Activated CD4-positive, alpha-beta T cell treated with anti-CD3 and anti-CD28 coated beads for 36 hours (primary cell): ENCODE data around the gene BABAM2. TPM values are rescaled to one million over a fixed set of nuclear protein-coding genes. Genes with fewer than 3 reads are reported as not detected.
"Not testable (repeated sequence)": the region's sequence is repeated elsewhere in the genome, so short reads cannot be mapped to it uniquely, and the experiment has no call there.

Source experiments
- ATAC-seq: fragments of 200-7000 bp; cut with Tn5 transposase; one replicate; pipeline ENCODE4 v1.10.0; 2021; ENCODE audit warnings: mild to moderate bottlenecking, moderate library complexity
- CTCF ChIA-PET: fragments of 350-600 bp; sonication (Branson Sonifier 250); formaldehyde crosslinking; loops from one replicate; lab custom pipeline; 2021; ENCODE audit warnings: antibody characterized with exemption; lab: Charles Lee
- POLR2A ChIA-PET: fragments of 350-600 bp; sonication (Branson Sonifier 250); formaldehyde crosslinking; loops from one replicate; lab custom pipeline; 2021; ENCODE audit warnings: antibody characterized with exemption, inconsistent platforms; lab: Charles Lee
- DNase-seq: peaks from one replicate; pipeline ENCODE4 v3.0.0-alpha.2; 2020
- H3K27ac Mint-ChIP-seq: one replicate; pipeline ENCODE4 v1.8.0; 2021; ENCODE audit warnings: mixed read lengths
- H3K27me3 Mint-ChIP-seq: one replicate; pipeline ENCODE4 v1.8.0; 2021; ENCODE audit warnings: mixed read lengths
- H3K36me3 Mint-ChIP-seq: one replicate; pipeline ENCODE4 v1.8.0; 2021; ENCODE audit warnings: low read depth, mixed read lengths
- H3K4me1 Mint-ChIP-seq: one replicate; pipeline ENCODE4 v1.8.0; 2021; ENCODE audit warnings: mixed read lengths
- H3K4me3 Mint-ChIP-seq: one replicate; pipeline ENCODE4 v1.8.0; 2021; ENCODE audit warnings: mild to moderate bottlenecking, moderate library complexity, mixed read lengths
- H3K9me3 Mint-ChIP-seq: one replicate; pipeline ENCODE4 v1.8.0; 2021; ENCODE audit warnings: low read depth, mixed read lengths
- intact Hi-C, 2 experiments: fragments of 100-400 bp; cut with DNase I in 1 of 2; cut with micrococcal nuclease in 1 of 2; formaldehyde crosslinking; loops; one replicate each; pipeline versions ENCODE4 v1.14.2 to v1.15.1; 2022 to 2024; cut with DNase I, micrococcal nuclease
- total RNA-seq, 2 experiments: library from RNA; stranded (reverse); gene quantifications; one replicate each; pipeline ENCODE4 v1.2.3, GENCODE V29; 2021

The BABAM2 gene
- total RNA-seq, 2 experiments from 2014 or later: 58.4 to 81.1 TPM

GRCh38 chr2:28322051-28322450 is 431.5 kb downstream of the BABAM2 start:
- POLR2A ChIA-PET: no interaction called here
- DNase-seq: no peak
- no peaks in the 10 kb centered on the region for H3K9me3 Mint-ChIP-seq
- no peak overlapping the region for H3K27ac Mint-ChIP-seq
- intact Hi-C loops: no loop called here
- no peaks in the 10 kb centered on the region for H3K36me3 Mint-ChIP-seq
- CTCF ChIA-PET: no interaction called here
- no peaks in the 10 kb centered on the region for H3K27me3 Mint-ChIP-seq
- ATAC-seq: no peak
- no peak overlapping the region for H3K4me3 Mint-ChIP-seq
- H3K4me1 Mint-ChIP-seq: peaks cover 12% of the 10 kb centered on the region

GRCh38 chr2:28322456-28322855 is 431.9 kb downstream of the BABAM2 start:
- intact Hi-C loops: no loop called here
- DNase-seq: no peak
- H3K4me3 Mint-ChIP-seq: no peak overlapping the region
- no peaks in the 10 kb centered on the region for H3K9me3 Mint-ChIP-seq
- no peak overlapping the region for H3K27ac Mint-ChIP-seq
- no peaks in the 10 kb centered on the region for H3K36me3 Mint-ChIP-seq
- H3K4me1 Mint-ChIP-seq: peaks cover 12% of the 10 kb centered on the region
- ChIA-PET POLR2A (no interaction called here), CTCF (no interaction called here)
- ATAC-seq: no peak
- no peaks in the 10 kb centered on the region for H3K27me3 Mint-ChIP-seq

- no peak for DNase-seq
- ATAC-seq: no peak
- Mint-ChIP-seq H3K27me3 (no peaks in the 10 kb centered on the region), H3K27ac (no peak overlapping the region), H3K36me3 (no peaks in the 10 kb centered on the region), H3K4me3 (no peak overlapping the region), H3K4me1 (peaks cover 15% of the 10 kb centered on the region), H3K9me3 (no peaks in the 10 kb centered on the region)
- ChIA-PET POLR2A (no interaction called here), CTCF (no interaction called here)
- intact Hi-C loops: no loop called here
Observed at GRCh38 chr2:28322981-28323396, 432.5 kb downstream of the BABAM2 start.

GRCh38 chr2:28325173-28325566 is 434.6 kb downstream of the BABAM2 start:
- POLR2A ChIA-PET: no interaction called here
- no peaks in the 10 kb centered on the region for H3K9me3 Mint-ChIP-seq
- H3K4me1 Mint-ChIP-seq: peaks cover 18% of the 10 kb centered on the region
- DNase-seq (no peak), ATAC-seq (no peak)
- intact Hi-C loops: no loop called here
- H3K4me3 Mint-ChIP-seq: no peak overlapping the region
- H3K27me3 Mint-ChIP-seq: no peaks in the 10 kb centered on the region
- CTCF ChIA-PET: interaction anchor here (0.5 kb wide), 1 partner anchor 381 kb away, joined by 5 read pairs; no protein-coding TSS in a partner anchor
- H3K27ac Mint-ChIP-seq: no peak overlapping the region
- H3K36me3 Mint-ChIP-seq: peaks cover 4% of the 10 kb centered on the region

DNA sequence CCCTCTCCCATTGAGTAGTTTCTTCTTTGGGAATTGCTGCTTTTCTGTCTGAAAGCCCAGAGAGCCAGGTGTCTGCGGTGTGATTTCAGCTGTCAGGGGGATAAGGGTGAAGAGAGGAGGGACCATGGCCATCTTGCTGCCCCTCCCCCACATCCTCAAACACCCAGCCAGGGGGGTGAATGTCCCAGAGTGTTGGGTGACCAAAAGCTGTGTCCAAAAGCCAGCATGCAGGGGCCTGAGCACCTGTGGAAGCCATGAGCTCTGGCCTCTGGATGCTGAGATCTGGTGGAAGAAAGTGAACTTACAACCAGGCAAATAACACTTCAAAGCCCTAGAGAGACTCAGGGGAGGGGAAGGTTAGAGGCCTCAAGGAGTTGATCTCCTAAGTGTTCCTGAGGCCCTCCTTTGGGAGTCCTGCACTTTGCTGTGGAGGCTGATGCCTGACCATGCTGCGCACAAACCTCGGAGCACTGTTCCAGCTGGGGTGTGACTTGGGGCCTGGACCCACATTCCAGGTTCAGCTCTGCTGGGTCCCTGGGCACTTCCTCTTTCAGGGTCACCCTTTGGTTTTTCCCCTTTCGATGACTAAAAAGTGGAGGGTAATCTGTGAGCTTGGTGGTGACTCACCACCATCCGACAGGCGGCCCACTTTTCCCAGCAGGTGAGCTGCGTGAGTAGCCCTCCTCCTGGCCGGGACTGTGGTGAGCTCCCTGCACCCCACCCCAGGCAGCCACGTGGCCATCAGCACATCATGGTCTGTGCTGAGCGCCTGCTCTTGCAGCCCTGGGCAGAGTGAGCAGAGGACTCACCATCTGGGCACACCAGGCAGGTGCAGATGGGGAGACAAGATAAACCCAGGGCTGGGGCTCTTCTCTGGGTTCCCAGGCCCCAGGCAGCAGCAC is 435.3 kb downstream of the BABAM2 start:
- ChIA-PET CTCF (interaction anchor here (0.5 to 0.6 kb wide), 2 partner anchors 134 to 381 kb away, joined by 3 to 5 read pairs; no protein-coding TSS in a partner anchor), POLR2A (no interaction called here)
- H3K36me3 Mint-ChIP-seq: peaks cover 4% of the 10 kb centered on the region
- DNase-seq (peak; percentile 41), ATAC-seq (peak; percentile 63)
- H3K4me1 Mint-ChIP-seq: peaks cover 18% of the 10 kb centered on the region
- H3K4me3 Mint-ChIP-seq: no peak overlapping the region
- no peaks in the 10 kb centered on the region for H3K27me3 Mint-ChIP-seq
- H3K27ac Mint-ChIP-seq: no peak overlapping the region
- no peaks in the 10 kb centered on the region for H3K9me3 Mint-ChIP-seq
- intact Hi-C loops: no loop called here

GRCh38 chr2:28326469-28326805 is 435.9 kb downstream of the BABAM2 start:
- intact Hi-C loops: no loop called here
- Mint-ChIP-seq H3K9me3 (no peaks in the 10 kb centered on the region), H3K4me3 (no peak overlapping the region), H3K27ac (no peak overlapping the region), H3K4me1 (peaks cover 18% of the 10 kb centered on the region), H3K36me3 (peaks cover 7% of the 10 kb centered on the region), H3K27me3 (no peaks in the 10 kb centered on the region)
- CTCF ChIA-PET: no interaction called here
- DNase-seq (no peak), ATAC-seq (no peak)
- POLR2A ChIA-PET: no interaction called here

DNA sequence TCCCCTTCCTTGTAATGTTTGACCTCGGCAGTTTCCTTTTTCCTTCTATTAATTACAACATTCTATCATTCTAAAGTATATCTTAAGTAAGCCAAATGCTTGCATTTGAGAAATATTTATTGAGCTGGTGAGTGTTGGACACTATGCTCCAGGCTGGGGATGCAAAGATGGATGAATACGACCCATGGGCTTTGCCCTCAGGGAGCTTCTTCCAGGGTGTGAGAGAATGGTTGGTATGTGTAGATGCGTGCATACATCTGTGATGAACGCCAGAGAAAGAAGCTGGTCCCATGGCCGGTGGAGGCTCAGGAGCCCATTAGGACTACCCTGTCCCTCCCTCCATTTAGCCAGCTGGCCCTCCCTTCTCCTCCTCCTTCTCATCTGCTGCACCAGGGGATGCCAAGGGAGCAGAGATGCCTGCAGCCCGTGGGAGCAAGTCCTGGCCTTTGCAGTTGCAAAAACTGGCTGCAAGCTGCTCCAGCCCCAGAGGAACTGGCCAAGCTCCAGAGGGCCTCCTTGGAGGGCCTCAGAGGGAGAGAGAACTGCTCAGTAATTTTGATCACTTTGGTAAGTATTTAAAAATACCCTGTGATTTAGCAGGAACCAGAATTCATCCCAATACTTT is 436.5 kb downstream of the BABAM2 start:
- H3K27ac Mint-ChIP-seq: no peak overlapping the region
- H3K4me1 Mint-ChIP-seq: peaks cover 18% of the 10 kb centered on the region
- DNase-seq: no peak
- ATAC-seq: no peak
- ChIA-PET POLR2A (no interaction called here), CTCF (interaction anchor here (1.2 kb wide), 1 partner anchor 644 kb away, joined by 3 read pairs; no protein-coding TSS in a partner anchor)
- no peak overlapping the region for H3K4me3 Mint-ChIP-seq
- no peaks in the 10 kb centered on the region for H3K9me3 Mint-ChIP-seq
- H3K36me3 Mint-ChIP-seq: peaks cover 7% of the 10 kb centered on the region
- intact Hi-C loops: no loop called here
- no peaks in the 10 kb centered on the region for H3K27me3 Mint-ChIP-seq

DNA sequence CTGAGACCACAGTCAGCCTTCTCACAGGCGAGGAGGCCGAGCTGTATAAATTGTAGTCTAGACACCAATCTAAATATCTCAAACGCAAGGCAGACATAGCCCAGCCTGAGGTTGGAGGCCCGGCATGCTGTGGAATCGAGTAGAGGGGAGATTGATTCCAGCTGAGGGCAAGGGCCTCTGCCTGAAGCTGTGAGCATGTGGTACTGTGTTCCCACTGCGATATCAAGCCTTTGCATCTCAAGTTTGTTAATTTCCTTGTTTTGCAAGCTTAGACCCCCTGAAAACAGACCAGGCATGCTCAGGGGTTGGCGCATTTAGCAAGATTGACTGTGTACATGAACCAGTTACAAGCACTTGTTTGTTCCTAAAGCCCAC is 437.0 kb downstream of the BABAM2 start:
- Mint-ChIP-seq H3K27me3 (no peaks in the 10 kb centered on the region), H3K36me3 (peaks cover 7% of the 10 kb centered on the region), H3K27ac (no peak overlapping the region), H3K4me3 (no peak overlapping the region), H3K4me1 (peaks cover 18% of the 10 kb centered on the region), H3K9me3 (no peaks in the 10 kb centered on the region)
- intact Hi-C loops: no loop called here
- ChIA-PET POLR2A (no interaction called here), CTCF (interaction anchor here (0.6 to 1.2 kb wide), 3 partner anchors 25 to 644 kb away, joined by 3 read pairs; no protein-coding TSS in a partner anchor)
- DNase-seq: no peak
- no peak for ATAC-seq

DNA sequence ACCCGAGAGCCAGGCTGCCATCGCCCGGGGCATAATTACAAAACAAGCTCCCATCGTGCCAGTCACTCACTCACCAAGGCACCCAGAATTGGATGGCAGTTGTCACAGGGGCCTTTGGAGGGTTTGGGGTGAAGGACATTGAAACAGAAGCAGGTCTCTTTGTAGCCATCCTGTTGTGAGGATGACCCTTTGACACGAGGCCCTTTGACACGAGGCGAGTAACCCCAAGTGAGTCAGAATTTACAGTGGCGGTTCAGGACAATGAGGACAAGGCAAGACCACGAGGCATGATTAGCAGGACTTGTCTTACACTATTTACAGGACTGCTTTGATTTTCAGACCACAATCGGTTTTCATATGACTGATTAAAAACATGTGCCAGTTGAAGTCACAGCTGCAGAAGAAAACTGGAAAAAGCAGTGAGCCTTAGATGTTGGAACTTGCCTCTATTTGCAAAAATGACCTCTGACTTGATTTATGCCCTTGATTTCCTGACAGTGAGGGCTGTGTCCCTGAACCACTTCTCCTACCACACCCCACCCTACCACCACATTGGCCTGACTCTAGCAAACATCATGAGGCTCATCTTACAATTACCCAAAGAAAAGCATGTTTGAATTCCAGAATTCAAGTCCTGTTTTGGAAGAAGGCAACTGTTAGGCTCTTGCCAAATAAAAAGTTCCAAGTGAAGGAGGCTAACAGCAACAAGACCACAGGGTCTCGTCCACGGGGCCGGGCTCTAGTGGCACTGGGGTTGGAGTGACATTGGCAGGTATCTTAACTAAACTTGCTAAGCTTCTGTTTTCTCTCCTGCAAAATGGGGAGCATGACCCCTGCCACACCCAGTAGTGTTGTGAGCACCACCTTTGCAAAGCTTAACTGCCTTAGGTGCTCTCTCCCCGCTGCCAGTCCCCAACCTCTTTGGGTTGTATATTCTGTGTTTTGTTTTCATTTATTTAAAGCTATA is 437.7 kb downstream of the BABAM2 start:
- ATAC-seq: peak; percentile 43
- CTCF ChIA-PET: interaction anchor here (0.6 to 1.2 kb wide), 3 partner anchors 26 to 645 kb away, joined by 3 read pairs; no protein-coding TSS in a partner anchor

DNA sequence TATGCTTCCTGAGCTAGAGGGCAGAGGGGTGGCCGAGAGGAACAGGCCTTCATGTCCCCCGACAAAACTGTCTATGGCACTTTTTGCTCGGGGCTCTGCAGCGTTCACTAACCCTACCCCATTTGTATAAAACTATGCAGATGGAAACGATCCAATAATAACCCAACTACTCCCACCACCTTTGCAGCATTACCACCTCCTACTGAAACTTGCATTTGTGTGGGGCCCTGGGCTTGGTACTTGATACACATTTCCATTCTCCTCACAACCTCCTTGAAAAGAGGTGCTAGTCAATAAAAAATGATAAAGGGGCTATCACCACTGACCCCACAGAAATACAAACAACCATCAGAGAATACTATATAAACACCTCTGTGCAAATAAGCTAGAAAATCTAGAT is 438.7 kb downstream of the BABAM2 start:
- POLR2A ChIA-PET: no interaction called here
- no peak for ATAC-seq
- CTCF ChIA-PET: no interaction called here

More for the DNA sequence above, 437.7 kb downstream of the BABAM2 start:
- Mint-ChIP-seq H3K4me3 (no peak overlapping the region), H3K27ac (no peak overlapping the region), H3K36me3 (peaks cover 7% of the 10 kb centered on the region), H3K4me1 (peaks cover 18% of the 10 kb centered on the region), H3K27me3 (no peaks in the 10 kb centered on the region), H3K9me3 (no peaks in the 10 kb centered on the region)
- POLR2A ChIA-PET: no interaction called here
- intact Hi-C loops: no loop called here
- no peak for DNase-seq

GRCh38 chr2:28330722-28331121 is 440.2 kb downstream of the BABAM2 start:
- intact Hi-C loops, H3K4me3 Mint-ChIP-seq, H3K36me3 Mint-ChIP-seq, DNase-seq, ATAC-seq, H3K27me3 Mint-ChIP-seq, POLR2A ChIA-PET, H3K27ac Mint-ChIP-seq, H3K9me3 Mint-ChIP-seq: not testable (repeated sequence)
- peaks cover 16% of the 10 kb centered on the region for H3K4me1 Mint-ChIP-seq
- CTCF ChIA-PET: interaction anchor here (0.7 kb wide), 1 partner anchor 28 kb away, joined by 3 read pairs; no protein-coding TSS in a partner anchor

More for the DNA sequence above, 438.7 kb downstream of the BABAM2 start:
- DNase-seq: no peak
- intact Hi-C loops: no loop called here
- peaks cover 18% of the 10 kb centered on the region for H3K4me1 Mint-ChIP-seq
- no peak overlapping the region for H3K4me3 Mint-ChIP-seq
- no peak overlapping the region for H3K27ac Mint-ChIP-seq
- H3K27me3 Mint-ChIP-seq: no peaks in the 10 kb centered on the region
- peaks cover 7% of the 10 kb centered on the region for H3K36me3 Mint-ChIP-seq
- H3K9me3 Mint-ChIP-seq: no peaks in the 10 kb centered on the region
